Heart left ventricle (tissue), 16 donors: ENCODE results near the gene TSPAN14. TPM values are rescaled to one million over a fixed set of nuclear protein-coding genes. Genes with fewer than 3 reads are reported as not detected.

ENCODE experiments used
- ATAC-seq, 4 donors: fragments of 200-7000 bp; cut with Tn5 transposase; one replicate each; pipeline ENCODE4 v1.9.1; 2020 to 2022; ENCODE audit warnings: moderate library complexity in 4 of 4, mild to moderate bottlenecking in 3 of 4, moderate number of reproducible peaks in 1 of 4
- DNase-seq, 5 donors: peaks; one replicate each; pipeline ENCODE4 v3.0.0-alpha.2; 2020
- H3K27ac ChIP-seq, 12 donors: fragments of 200-600 bp; sonication (generic) in 4 of 12; one replicate each; pipeline versions ENCODE4 v1.5.0 to v1.8.0; 2016 to 2022; ENCODE audit warnings: mild to moderate bottlenecking in 2 of 12
- H3K27me3 ChIP-seq, 9 donors: fragments of 200-600 bp; sonication (generic) in 2 of 9; one replicate each; pipeline versions ENCODE4 v1.5.1 to v1.8.0; 2016 to 2022; ENCODE audit warnings: mild to moderate bottlenecking in 3 of 9
- H3K36me3 ChIP-seq, 9 donors: fragments of 200-600 bp; sonication (generic) in 2 of 9; one replicate each; pipeline versions ENCODE4 v1.5.0 to v1.8.0; 2018 to 2022; ENCODE audit warnings: mild to moderate bottlenecking in 2 of 9
- H3K4me1 ChIP-seq, 12 donors: fragments of 200-600 bp; sonication (generic) in 4 of 12; one replicate each; pipeline versions ENCODE4 v1.5.0 to v1.8.0; 2016 to 2022; ENCODE audit warnings: mild to moderate bottlenecking in 3 of 12
- H3K4me3 ChIP-seq, 12 donors: fragments of 200-600 bp; sonication (generic) in 4 of 12; one replicate each; pipeline versions ENCODE4 v1.5.0 to v1.8.0; 2017 to 2022; ENCODE audit warnings: mild to moderate bottlenecking in 9 of 12, moderate library complexity in 4 of 12
- H3K9me3 ChIP-seq, 12 donors: fragments of 200-600 bp; sonication (generic) in 4 of 12; one replicate each; pipeline versions ENCODE4 v1.5.0 to v1.8.0; 2016 to 2022; ENCODE audit warnings: mild to moderate bottlenecking in 1 of 12
- POLR2A ChIP-seq, 2 donors: fragments of 450-650 bp; IDR thresholded peaks; one replicate each; pipeline ENCODE4 v1.6.1; 2017; ENCODE audit warnings: antibody characterized with exemption in 2 of 2, mild to moderate bottlenecking in 2 of 2, moderate library complexity in 2 of 2
- WGBS, 4 donors: extraction: QIAGEN DNeasy Blood & Tissue Kit in 2 of 4; methylation state at CpG; one replicate each; pipeline versions ENCODE4 v1.1.5 to v1.1.7; 2013 to 2018; 5-methylcytosine and 5-hydroxymethylcytosine counted together
- intact Hi-C, 10 donors: fragments of 100-400 bp; cut with DNase I; formaldehyde crosslinking; loops; one replicate each; pipeline versions ENCODE4 v1.11.1 to v1.14.2; 2022
- polyA plus RNA-seq, 2 donors: library from polyadenylated mRNA; stranded (reverse); fragments of 200-250 nt; gene quantifications; one replicate each; pipeline ENCODE4 v1.2.3, GENCODE V29; 2013
- total RNA-seq, 9 donors: library from RNA; depleted of rRNA in 2 of 9; stranded (reverse); fragments of >200 nt in 2 of 9; fragmentation: NEBNext Ultra II Directional in 3 of 9; extraction: Animal tissue kit (Norgen Biotek cat#: 25700) in 3 of 9; gene quantifications; one replicate each; pipeline versions ENCODE4 v1.1.0 to v1.2.4, GENCODE V29; 2016 to 2023
- TF ChIP-seq, protein P1 (sequence below), 12 donors: fragments of 200-600 bp; sonication (generic) in 4 of 12; IDR thresholded peaks; one replicate each; pipeline versions ENCODE4 v1.5.0 to v1.8.0; 2018 to 2022; ENCODE audit warnings: antibody characterized with exemption in 12 of 12, mild to moderate bottlenecking in 5 of 12
- donor health status: ischemic (EF 13 %, LVEDD 7.1; RV severe dilation, severe dysfunction).
- donor health status: healthy with polysubstance abuse.
- donor health status: DM: no; HTN: yes; CAD: no.
- donor health status: DM: no; HTN: no; CAD: no.
- donor health status: ischemic (EF 25% LVEDD 6.9; RV normal size, moderate dysfunction).
- donor health status: ischemic (EF 25% LVEDD 5.7; RV mildly dilated, moderate dysfunction).
- donor health status: healthy.
- donor health status: DM: yes; HTN: yes; CAD: no.
- donor health status: ischemic (EF 35%, LVEDD 5.7; RV mildly dilated, moderate dysfunction).
- donor health status: nonischemic (EF 11% LVEDD 7.7; RV severe dilation, severe dysfunction).
- donor health status: DM: yes; HTN: yes; CAD: no.
- donor health status: PGD.
- donor health status: ischemic (EF 29% LVEDD 5.4; RV normal size, mild dysfunction).
- donor health status: nonischemic (EF 23%, LVEDD 6.1; RV moderate dilation, normal function).

TSPAN14 gene
- total and polyA plus RNA-seq, 11 donors, result 17.4 to 71.5 (median 39.6) TPM

DNA sequence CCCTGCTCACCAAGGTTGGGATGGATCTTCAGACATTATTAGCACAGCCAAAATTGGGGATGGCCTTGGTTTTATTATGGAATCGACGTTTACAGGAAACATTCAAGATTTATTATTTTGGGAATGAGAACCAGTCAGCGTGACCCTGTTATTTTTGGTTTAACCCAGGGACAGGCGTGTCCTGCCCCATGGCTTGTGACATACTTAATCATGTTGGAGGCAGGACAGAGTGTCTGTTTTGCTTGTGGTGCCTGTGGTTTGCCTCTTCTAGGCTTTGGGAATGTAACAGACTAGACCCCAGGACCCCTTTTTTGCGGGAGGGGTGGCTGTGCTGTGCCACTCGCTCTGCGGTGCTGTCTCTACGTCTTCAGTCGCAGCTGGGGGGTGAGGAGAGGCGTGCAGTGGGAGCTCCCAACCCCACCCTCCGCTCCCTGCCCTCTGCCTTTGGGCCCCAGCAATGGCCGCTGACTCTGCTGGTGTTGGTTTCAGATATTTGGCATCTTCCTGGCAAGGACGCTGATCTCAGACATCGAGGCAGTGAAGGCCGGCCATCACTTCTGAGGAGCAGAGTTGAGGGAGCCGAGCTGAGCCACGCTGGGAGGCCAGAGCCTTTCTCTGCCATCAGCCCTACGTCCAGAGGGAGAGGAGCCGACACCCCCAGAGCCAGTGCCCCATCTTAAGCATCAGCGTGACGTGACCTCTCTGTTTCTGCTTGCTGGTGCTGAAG lies 63.5 kb downstream of the TSPAN14 start:
- ATAC-seq (peak in 2 of 4 donors; percentile 24), DNase-seq (no peak)
- peaks cover 3 to 45% (median 31%) of the 10 kb centered on the region in 12 donors for H3K4me1 ChIP-seq
- H3K9me3 ChIP-seq, result no peaks in the 10 kb centered on the region
- TF ChIP-seq, protein P1, sequence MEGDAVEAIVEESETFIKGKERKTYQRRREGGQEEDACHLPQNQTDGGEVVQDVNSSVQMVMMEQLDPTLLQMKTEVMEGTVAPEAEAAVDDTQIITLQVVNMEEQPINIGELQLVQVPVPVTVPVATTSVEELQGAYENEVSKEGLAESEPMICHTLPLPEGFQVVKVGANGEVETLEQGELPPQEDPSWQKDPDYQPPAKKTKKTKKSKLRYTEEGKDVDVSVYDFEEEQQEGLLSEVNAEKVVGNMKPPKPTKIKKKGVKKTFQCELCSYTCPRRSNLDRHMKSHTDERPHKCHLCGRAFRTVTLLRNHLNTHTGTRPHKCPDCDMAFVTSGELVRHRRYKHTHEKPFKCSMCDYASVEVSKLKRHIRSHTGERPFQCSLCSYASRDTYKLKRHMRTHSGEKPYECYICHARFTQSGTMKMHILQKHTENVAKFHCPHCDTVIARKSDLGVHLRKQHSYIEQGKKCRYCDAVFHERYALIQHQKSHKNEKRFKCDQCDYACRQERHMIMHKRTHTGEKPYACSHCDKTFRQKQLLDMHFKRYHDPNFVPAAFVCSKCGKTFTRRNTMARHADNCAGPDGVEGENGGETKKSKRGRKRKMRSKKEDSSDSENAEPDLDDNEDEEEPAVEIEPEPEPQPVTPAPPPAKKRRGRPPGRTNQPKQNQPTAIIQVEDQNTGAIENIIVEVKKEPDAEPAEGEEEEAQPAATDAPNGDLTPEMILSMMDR (IDR thresholded peaks at IDR 0.05), result no peak
- TF ChIP-seq POLR2A (IDR thresholded peaks at IDR 0.05), result no peak
- H3K4me3 ChIP-seq, result no peak overlapping the region
- H3K27ac ChIP-seq, result peak overlapping the region; percentile 38 to 73 (median 56)
- intact Hi-C loops, result no loop called here
- no peaks in the 10 kb centered on the region for H3K27me3 ChIP-seq
- H3K36me3 ChIP-seq, result peaks cover 0 to 89% (median 70%) of the 10 kb centered on the region in 9 donors
- 83 to 89% (median 87%) methylated on average over 8 to 21 of the region's 21 CpGs for whole genome bisulfite sequencing, 4 donors

DNA sequence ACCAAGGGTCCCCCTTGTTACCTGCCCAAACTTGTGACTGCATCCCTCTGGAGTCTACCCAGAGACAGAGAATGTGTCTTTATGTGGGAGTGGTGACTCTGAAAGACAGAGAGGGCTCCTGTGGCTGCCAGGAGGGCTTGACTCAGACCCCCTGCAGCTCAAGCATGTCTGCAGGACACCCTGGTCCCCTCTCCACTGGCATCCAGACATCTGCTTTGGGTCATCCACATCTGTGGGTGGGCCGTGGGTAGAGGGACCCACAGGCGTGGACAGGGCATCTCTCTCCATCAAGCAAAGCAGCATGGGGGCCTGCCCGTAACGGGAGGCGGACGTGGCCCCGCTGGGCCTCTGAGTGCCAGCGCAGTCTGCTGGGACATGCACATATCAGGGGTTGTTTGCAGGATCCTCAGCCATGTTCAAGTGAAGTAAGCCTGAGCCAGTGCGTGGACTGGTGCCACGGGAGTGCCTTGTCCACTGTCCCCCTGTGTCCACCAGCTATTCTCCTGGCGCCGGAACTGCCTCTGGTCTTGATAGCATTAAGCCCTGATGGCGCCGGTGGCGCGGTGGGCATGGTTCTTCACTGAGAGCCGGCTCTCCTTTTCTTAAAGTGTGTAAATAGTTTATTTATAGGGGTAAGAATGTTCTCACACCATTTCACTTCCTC lies 64.2 kb downstream of the TSPAN14 start:
- no peak for ATAC-seq
- intact Hi-C loops, result no loop called here

DNA sequence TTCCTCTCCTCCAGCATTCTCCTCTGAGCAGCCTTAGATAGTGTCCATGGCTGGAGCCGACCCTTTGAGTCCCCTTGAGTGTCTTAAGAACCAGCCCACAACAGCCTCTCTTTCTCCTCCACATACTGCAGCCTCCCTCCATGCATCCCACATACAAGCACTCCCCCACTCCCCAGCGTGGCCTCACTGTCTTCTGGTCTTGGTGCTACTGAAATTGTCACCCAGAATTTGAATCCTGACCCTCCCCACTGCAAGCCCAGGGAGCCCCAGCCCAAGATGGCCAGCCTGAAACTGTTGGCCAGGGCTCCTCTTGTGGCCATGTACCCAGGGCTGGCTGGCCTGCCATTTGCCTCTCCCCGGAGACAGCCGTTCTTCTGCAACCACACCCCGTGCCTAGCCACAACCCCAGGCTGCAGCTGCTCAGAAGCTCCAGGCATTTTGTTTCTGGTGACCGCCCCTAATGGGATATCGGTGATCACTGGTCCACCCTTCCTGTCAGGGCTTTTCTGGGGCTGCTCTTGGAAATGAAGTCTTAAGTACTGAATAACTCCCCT lies 64.8 kb downstream of the TSPAN14 start:
- no peaks in the 10 kb centered on the region for H3K9me3 ChIP-seq
- DNase-seq, result peak in 3 of 5 donors; percentile 45 to 70 (median 55)
- peaks cover 0 to 76% (median 57%) of the 10 kb centered on the region in 9 donors for H3K36me3 ChIP-seq
- intact Hi-C loops, result no loop called here
- peak overlapping the region in 11 of 12 donors; percentile 3 to 67 (median 56) for H3K27ac ChIP-seq
- peaks cover 3 to 49% (median 31%) of the 10 kb centered on the region in 12 donors for H3K4me1 ChIP-seq
- 48 to 58% (median 55%) methylated on average over 7 of the region's 7 CpGs for WGBS, 4 donors
- ATAC-seq, result peak; percentile 32 to 79 (median 56)
- no peaks in the 10 kb centered on the region for H3K27me3 ChIP-seq
- TF ChIP-seq, protein P1 (IDR thresholded peaks at IDR 0.05), result no peak
- TF ChIP-seq POLR2A (IDR thresholded peaks at IDR 0.05), result no peak
- H3K4me3 ChIP-seq, result no peak overlapping the region

More for the DNA sequence above, 64.2 kb downstream of the TSPAN14 start:
- DNase-seq, result peak in 1 of 5 donors; percentile 27
- TF ChIP-seq, protein P1 (IDR thresholded peaks at IDR 0.05), result no peak
- no peak for TF ChIP-seq POLR2A (IDR thresholded peaks at IDR 0.05)
- H3K4me3 ChIP-seq, result no peak overlapping the region
- H3K27me3 ChIP-seq, result no peaks in the 10 kb centered on the region
- no peaks in the 10 kb centered on the region for H3K9me3 ChIP-seq
- H3K4me1 ChIP-seq, result peaks cover 3 to 45% (median 31%) of the 10 kb centered on the region in 12 donors
- peak overlapping the region; percentile 28 to 67 (median 56) for H3K27ac ChIP-seq
- peaks cover 0 to 82% (median 63%) of the 10 kb centered on the region in 9 donors for H3K36me3 ChIP-seq
- WGBS, 4 donors, result 89 to 94% (median 92%) methylated on average over 16 to 17 of the region's 17 CpGs
